ENCODE data around the gene PAQR4.
A peak's percentile ranks its signal among the peaks of the same experiment; 100 is the strongest.

The PAQR4 gene

DNA sequence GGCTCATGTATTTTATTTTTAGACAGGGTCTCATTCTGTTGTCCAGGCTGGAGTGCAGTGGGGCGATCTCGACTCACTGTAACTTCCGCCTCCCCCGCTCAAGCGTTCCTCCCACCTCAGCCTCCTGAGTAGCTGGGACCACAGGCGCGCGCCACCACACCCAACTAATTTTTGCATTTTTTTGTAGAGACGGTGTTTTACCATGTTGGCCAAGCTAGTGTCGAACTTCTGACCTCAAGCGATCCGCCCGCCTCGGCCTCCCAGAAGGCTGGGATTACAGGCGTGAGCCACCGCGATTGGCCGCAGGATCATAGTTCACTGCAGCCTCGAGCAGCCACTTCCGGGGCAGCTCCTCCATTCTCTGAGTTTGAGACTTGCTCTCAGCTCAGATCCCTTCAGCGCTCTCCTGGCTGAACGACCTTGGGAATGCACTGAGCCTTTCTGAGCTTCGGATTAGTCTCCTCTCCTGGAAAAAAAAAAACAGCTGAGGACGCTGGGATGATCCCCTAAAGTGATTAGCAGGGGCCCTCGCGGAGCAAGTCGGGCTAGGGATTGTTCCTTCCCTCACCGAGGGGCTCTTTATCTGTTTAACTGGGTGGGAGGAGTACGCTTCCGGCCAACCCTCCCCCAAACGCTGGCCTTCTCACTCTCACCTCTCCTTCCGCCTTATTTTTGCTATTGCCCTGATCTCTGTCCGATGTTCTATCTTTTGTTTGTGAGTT, 12.2 kb downstream of the PAQR4 start:
- no peak for DNase-seq

DNA sequence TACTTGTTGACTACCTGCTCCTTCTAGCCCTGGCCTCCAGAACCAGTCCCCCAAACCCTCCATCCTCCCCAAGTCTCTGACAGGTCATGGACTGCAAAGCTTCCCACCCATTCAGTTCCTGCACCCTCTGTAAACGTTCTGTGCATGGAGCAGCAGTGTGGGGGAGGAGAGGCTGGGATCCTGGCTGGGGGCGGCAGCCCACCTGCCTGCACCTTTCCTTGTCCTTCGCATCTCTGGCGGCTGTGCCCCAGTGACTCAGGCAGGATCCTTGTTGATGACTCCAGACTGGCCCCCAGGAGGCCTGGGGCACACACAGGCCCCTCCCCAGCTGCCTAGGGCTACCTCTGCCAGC, 12.7 kb downstream of the PAQR4 start:
- no peak for DNase-seq

DNA sequence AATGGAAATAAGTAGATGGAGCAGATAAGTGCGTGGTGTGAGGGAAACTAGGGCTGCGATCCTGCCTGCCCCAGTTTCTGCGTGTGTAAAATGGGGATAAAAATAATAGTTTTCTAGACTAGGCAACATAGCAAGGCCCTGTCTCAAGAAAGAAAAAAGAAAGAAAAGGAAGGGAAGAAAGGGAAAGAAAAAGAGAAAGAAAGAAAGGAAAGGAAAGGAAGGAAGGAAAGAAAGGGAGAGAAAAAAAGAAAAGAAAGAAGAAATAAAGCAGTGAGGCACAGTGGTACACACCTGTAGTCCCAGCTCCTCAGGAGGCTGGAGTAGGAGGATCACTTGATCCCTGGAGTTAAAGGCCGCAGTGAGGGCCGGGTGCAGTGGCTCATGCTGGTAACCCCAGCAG, 13.3 kb downstream of the PAQR4 start:
- DNase-seq, result no peak

DNA sequence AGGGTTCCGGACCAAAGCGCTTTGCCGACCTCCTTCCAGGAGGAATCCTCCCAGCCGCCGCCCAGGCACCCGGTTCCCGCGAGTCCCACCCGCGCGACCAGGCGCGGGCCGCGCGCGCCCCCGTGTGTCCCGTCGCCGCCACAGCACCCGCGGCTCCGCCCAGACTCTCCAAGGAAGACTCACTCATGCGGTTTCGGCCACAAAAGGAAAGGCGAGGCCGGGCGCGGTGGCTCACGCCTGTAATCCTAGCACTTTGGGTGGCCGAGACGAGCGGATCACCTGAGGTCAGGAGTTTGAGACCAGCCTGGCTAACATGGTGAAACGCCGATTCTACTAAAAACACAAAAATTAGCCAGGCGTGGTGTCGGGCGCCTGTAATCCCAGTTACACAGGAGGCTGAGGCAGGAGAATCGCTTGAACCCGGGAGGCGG, 14.6 kb downstream of the PAQR4 start:
- peak; percentile 77 for DNase-seq

DNA sequence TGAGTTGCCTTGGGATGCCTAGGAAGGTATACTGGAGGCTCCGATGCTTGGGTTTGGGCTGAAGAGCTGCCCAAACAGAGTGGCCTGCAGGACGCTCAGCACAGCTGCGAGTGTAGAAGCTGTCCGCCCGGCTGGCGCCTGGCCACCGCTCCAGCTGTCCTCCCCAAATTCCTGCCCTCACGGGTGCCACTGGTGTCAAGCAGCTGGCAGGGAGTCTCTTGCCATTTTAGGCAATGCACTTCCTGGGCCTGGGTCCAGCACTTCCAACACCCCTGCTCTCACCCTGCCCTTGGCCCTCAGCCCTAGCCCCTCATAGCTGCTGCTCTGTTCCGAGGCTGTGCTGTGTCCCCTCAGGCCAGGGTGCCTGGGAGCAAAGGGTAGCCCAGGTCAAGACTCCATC, 16.3 kb downstream of the PAQR4 start:
- no peak for DNase-seq

DNA sequence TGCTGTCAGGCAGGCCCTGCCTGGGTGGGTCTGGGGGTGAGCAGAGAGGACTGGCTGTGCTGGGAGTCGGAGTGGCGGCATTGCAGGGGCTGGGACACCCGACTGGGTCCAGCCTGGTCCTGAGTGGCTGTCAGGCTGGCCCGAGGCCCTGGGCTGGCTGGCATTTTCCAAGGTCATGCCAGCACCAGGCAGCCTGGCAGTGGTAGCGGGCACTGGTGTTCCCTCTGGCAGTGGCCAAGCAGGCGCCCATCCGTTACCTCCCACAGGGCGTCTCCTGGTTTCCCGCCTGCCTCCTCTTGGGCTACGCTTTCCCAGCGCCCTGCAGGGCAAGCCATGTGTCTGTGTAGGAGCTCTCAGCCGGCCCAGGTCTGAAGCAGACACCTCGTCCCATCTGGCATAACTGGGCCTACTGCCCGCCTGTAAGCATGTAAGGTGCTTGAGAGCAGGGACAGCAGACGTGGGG, 16.8 kb downstream of the PAQR4 start:
- no peak for DNase-seq

DNA sequence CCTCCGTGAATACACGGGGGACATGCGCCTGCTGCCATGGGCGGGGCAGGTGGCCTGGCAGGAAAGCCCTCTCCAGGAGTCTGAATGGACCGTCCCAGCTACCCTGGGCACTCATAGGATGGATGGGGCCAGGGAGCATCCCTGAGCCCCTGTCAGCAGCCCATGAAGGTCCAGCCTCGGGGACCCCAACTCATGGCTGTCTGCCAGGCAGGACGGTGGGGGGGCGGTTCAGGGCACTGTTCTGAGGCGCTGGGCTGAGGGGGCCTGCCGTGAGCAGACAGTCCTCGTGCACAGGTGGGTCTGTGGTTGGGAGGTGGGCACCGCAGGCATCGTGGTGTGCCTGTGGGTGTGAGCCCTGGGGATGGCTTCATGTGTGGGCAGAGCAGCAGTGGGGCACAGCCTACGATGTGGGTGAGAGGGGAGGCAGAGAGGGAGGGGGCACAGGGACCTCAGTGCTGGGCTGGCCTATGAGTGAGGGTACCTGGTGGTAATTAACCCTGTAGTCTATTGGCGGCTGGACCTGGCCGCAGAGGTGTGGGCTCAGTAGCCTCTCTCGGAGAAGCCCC, 17.6 kb downstream of the PAQR4 start:
- no peak for DNase-seq

DNA sequence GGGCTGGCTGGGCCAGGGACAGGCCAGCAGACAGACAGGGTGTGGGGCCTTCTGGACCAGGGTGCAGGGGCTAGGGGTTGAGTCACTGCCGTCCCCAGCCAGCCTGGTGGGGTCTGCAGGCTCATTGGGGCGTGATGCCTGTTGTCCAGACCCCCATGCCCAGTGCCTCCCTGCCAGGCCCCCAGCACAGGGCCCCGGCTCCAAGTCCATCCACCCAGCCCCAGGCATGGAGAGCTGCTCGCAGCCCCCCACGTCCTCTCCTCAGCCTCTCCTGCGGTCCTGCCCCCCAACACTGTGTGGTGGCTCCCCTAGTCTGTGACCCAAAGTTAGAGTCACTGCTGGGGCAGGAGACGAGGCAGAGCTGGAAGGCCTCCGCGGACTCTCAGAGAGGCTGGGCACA, 18.1 kb downstream of the PAQR4 start:
- DNase-seq, result no peak

DNA sequence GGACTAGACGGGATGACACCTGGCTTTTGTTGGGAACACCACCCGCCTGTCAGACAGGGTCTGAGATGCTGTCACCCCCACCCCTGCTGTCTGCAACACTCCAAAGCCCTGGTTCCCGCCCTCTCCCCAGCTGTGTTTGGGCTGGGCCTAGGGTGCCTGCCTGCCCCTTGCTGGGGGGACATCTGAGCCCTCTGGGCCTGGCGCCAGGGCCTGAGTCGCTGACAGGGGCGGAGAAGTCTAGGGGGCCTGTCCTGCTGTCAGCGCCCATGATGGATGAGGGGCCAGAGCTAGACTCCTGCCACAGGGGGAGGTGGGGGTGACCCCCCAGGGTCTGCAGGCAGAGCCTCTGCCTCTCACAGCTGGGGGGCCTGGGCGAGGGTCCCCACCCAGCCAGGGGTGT, 18.7 kb downstream of the PAQR4 start:
- no peak for DNase-seq

DNA sequence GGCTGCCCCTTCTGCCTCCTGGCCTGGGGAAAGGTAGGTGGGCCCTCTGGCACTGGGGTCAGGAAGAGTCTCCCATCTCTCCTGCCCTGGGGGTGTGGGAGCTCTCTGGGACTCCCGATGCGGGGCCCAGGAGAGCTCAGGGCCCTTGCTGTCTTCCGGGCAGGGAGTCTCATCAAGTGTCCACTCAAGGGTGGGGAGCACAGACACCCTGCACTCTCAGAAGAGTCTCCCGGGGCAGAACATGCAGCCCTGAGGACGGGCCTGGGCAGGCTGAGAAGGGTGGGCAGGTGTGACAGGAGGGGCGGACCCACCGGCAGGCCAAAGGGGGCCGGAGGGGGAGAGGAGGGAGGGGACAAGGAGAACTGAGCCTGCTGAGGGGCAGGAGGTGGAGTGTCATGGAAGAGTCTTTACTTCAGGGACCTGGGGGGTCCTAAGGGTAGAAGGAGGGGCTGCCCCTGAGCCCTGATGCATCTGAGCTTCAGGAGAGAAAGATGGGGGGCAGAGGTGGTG, 19.5 kb downstream of the PAQR4 start:
- DNase-seq, result no peak

DNA sequence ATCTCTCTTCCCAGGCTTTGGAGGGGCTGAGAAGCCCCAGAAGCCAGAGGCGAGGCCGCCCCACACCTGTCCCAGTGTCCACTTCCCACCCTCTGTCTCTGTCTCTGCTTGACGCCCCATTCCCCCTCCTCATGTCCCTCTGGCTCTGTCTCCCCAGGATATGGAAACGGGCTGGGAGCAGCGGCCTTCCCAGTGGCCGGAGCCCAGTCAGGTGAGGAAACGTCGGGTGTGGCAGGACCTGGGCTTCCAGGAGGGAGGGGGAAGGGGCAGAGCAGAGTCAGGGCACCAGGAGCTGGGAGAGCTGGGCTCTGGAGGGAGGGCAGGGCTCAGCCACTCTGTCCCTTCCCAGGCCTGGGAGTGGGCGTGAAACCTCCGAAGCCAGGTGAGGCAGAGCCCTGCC, 21.7 kb downstream of the PAQR4 start:
- no peak for DNase-seq

DNA sequence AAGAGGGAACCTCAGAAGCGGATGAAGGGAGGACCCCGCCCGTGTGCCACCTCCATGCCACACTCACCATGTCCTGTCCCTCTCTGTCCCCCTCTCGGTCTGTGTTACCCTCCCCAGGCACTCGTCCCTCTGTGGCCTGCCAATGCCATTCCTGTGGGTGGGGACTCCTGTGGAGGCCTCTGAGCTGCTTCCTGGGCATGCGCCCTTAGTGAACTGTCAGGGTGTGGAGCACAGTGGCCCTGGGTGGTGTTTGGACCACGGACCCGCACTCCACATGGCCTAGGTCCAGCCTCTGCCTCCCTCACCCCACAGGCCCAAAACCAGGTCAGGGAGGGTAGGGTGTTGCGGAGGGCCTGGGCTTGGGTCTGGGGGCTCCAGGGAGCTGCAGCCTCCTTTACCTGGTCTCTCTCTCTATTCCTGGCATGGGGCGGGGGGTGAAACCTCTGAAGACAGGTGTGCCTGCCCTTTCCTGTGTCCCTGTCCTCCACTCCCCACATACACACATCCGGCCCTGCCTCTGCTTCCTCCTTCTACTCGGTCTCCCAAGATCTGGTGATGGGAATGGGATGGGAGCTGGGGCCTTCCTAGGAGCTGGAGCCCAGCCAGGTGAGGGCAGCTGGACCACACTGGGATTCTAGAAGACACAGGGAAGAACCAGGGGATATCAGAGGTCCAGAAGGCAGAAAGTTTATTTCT, 22.6 kb downstream of the PAQR4 start:
- no peak for DNase-seq

DNA sequence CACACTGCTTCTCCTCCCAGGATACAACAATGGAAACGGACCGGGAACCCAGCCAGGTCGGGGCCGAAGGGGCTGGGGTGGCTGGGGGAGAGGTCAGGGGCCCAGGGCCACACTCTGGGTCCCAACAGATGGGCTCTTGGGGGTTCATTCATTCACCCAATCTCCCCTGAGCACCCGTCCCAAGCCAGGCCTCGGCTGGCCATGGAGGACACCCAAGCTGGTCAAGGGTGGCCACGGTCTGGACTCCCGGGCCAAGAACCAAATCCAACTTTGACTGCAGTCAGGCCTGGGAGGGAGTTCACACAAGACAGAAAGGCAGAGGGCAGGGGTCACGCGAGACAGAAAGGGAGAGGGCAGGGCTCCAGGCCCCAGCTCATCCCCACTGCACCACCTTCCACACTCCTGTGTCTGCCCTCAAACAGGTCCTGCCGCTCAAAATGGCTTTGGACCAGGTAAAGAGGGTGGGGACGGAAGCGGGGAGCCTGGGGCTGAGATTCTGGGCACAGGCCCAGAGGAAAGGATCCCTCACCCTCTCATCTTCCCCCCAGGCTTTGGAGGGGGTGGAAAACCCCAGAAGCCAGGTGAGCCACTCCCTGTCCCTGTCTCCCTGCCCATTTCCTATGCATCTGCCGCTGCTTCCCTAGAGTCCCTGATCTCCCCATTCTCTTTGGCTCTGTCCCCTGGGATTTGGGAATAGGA, 23.4 kb downstream of the PAQR4 start:
- DNase-seq, result no peak

DNA sequence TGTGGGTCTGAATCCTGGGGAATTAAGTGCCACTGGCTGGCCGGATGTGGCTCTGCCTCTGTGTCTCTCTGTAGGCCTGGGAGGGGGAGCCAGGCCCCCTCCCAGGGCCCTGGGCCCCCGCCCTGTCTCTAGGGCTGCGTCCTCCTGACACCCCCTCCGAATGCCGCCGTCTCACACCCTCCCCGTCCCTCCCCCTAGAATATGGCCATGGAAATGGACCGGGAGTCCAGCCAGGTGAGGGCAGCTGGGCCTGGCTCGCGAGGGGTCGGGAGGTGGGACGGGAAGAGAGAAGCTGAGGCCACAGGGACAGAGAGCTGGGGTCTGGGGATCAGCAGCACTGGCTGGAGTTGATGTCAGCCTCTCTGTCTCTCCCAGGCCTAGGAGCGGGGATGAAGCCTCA, 27.1 kb downstream of the PAQR4 start:
- DNase-seq, result no peak

DNA sequence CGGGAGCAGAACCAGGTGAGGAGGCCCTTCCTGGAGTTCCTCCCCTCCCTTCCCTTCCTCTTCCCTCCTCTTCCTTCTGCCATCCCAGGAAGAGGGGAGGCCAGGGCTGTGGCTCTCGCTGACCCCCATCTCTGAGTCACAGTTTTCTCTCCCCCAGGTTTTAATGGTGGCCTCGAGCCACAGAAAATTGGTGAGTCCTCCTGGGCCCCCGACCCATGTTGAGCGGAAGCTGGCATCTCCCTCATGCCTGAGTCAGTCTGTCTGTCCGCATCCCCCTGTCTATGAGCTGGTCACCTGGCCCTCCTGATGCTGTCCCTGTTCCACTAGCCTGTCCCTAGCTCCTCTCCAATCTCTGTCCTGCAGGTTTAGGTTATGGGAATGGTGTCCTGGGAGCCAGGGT, 30.8 kb downstream of the PAQR4 start:
- no peak for DNase-seq

DNA sequence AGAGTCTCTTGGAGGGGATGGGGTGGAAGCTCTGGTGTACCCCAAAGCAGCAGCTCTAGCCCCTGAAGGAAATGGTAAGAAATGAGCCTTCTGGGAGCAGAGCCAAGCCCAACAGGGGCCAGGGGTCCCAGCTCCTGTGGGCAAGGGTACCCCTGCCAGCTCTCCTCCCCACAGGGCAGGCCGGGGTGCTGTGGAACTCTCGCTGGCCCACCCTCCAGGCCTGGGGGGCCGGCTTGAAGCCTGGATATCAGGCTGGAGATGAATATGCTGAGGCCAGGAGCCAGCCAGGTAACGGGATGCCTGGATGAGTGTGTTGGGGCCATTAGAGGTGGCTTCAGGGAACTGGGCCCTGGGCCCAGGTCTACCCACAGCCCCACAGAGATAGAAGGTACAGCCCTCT, 31.4 kb downstream of the PAQR4 start:
- DNase-seq, result no peak

DNA sequence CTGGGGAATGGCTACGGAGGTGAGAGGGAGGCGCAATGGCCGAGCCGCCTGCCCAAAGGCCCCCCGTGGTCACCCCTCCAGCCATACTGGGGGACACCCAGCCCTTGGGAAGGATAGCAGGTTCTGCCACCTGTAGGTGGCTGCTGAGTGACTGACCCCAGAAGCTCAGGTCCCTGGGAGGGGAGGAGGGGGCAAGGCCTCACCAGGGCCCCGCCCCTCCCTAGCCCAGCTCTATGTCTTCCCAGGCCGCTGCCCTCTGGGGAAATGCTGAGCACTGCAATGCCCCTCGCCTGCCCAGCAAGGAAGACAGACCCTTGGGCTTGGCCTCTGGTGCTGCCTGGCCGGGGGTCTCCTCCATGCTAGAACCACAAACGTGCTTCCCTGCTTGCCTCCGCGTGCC, 32.2 kb downstream of the PAQR4 start:
- no peak for DNase-seq

DNA sequence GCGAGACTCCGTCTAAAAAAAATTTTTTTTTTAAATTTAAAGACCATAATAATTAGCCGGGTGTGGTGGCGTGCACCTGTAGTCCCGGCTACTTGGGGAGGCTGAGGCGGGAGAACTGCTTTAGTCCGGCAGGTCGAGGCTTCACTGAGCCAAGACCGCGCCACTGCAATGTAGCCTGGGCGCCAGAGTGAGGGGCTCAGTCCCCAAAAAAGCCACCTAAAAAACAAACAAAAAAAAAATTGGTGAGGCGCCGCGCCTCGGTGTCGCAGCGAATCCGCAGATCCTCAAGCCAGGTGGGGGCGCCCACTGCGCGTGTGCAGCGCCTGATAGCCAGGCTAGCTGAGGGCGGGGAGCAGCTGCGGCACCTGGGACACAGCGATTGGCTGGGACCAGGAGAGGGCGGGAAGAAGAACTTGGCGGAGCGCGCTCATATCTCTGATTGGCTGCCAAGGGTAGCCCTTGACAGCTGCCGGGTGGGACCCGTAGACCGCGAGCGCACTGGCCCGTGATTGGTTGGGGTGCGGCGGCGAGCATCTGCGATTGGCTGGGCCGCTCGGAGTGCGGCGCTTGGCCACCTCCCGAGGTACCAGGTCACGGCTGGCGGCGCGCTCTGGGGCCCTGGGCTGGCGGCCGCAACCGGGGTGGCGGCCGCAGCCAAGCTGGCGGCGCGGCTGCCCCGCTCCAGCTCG, 34.6 kb downstream of the PAQR4 start:
- peak; percentile 99 for DNase-seq

DNA sequence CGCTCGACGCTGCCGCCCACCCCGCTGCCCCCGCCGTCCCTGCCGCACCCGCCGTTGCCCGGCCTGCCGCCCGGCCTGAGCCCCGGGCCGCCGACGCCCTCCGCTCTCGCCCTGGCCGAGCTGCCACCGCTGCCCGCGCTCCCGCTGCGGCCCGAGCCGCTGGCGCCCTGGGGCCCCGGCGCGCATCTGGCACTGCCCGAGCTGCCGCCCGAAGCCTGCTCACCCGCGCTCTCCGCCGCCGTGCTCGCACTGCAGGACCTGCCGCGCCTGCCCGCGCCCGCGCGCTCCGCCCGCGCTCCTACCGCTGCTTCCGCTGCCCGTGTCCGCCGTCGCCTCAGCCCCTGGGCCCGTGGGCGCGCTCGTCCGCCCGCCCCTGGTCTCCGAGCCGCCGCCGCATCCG, 35.2 kb downstream of the PAQR4 start:
- DNase-seq, result no peak

DNA sequence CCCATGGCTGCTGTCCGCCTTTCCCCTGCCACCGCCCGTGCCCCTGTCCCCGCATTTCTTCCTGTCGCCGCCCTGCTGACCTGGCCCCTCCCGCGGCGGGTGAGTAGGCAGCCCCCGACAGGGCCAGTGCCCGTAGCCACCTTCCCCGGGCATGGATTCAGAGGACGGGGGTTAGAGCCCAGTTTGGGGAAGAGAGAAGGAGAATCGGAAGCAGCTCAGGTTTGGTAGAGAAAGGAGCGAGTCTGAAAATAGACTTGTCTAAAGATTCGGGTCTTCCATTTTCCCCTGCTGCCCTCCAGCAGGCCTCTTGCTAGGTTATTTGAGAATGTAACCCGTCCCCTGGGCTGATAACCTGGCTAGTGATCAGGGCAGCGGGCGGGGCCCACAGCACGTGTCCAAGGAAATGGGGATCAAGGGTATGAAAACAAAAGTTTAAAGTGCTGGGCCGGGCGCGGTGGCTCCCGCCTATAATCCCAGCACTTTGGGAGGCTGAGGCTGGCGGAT, 35.7 kb downstream of the PAQR4 start:
- peak; percentile 1 for DNase-seq

DNA sequence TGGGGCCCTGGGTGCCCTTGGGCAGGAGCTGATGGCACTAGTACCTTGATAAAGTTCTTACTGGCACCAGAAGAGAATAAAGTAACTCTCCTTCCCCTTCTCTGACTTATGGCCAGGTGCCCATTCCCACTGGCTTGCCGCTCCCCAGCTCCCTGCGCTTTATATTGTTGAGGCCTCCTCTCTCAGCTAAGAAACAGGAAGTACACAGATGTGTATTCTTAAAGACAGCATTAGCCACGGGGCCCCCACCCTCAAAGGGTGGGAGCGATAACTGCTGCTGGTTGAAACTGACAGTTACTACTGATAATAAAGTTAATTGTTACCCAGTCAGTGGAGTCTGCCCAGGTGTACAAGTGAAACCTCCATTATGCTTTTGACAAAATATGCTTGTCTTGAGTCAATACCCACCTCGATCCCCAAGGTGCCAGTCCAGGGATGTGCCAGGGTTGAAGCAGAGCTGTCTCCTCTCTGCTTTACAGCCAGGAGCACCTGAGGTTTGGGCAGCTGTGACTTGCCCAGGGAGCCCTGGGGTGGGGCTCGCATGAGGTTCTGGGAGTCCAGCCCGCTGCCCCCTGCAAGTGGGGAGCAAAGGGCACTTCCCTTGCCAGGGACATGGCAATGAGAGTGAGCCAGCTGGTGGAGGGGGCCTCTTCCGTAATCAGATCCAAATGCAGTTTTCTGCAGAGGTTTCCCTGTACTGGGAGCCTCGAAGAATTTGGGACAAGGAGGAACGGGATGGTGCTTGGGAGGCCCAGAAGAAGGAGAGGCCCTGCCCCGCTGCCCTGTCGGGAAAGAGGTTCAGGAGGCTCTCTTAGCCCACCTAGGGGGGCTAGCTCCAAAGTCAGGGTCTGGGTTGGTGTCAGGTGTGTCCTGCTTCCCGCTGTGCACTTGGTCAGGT, 38.2 kb downstream of the PAQR4 start:
- peak; percentile 40 for DNase-seq

All from MV-4-11 (cell line).